Tibial nerve (tissue), 3 donors: Measurements from ENCODE around the gene SPDYC.

ENCODE experiments used
- CTCF ChIP-seq, 5 experiments: fragments of 200-600 bp in 3 of 5; fragments of 450-650 bp in 2 of 5; sonication (generic) in 3 of 5; IDR thresholded peaks; one replicate each; pipeline ENCODE4 v1.5.1; 2016 to 2019; ENCODE audit warnings: antibody characterized with exemption in 5 of 5, mild to moderate bottlenecking in 3 of 5, moderate library complexity in 2 of 5
- POLR2A ChIP-seq, 2 donors: fragments of 450-650 bp; IDR thresholded peaks; one replicate each; pipeline ENCODE4 v1.6.1; 2017; ENCODE audit warnings: antibody characterized with exemption in 2 of 2, mild to moderate bottlenecking in 2 of 2, moderate library complexity in 2 of 2

- TF ChIP-seq POLR2A (IDR thresholded peaks at IDR 0.05) (no peak), CTCF (IDR thresholded peaks at IDR 0.05) (no peak)
Observed at GRCh38 chr11:65211293-65212105, 41.5 kb downstream of the SPDYC start.
